Muscle of leg (tissue), 11 donors: ENCODE measurements around the gene PLA2G12A. TPM values are rescaled to one million over a fixed set of nuclear protein-coding genes. Genes with fewer than 3 reads are reported as not detected.
A peak's percentile ranks its signal among the peaks of the same experiment; 100 is the strongest.
"Not testable (repeated sequence)": the region's sequence is repeated elsewhere in the genome, so short reads cannot be mapped to it uniquely, and the experiment has no call there.

Experiments used
- DNase-seq: peaks from one replicate; pipeline ENCODE4 v3.0.0; 2013
- H3K27ac ChIP-seq: one replicate; pipeline ENCODE4 v1.5.1; 2013; ENCODE audit warnings: mild to moderate bottlenecking, low read length, control low read depth
- H3K27me3 ChIP-seq: one replicate; pipeline ENCODE4 v1.6.1; 2013; ENCODE audit warnings: low read length; ENCODE audit not compliant: control insufficient read depth, insufficient read depth
- H3K36me3 ChIP-seq: one replicate; pipeline ENCODE4 v1.6.1; 2013; ENCODE audit warnings: low read length; ENCODE audit not compliant: control insufficient read depth, insufficient read depth
- H3K4me1 ChIP-seq: one replicate; pipeline ENCODE4 v1.6.1; 2013; ENCODE audit warnings: low read length; ENCODE audit not compliant: control insufficient read depth, insufficient read depth
- H3K4me3 ChIP-seq: one replicate; pipeline ENCODE4 v1.5.1; 2013; ENCODE audit warnings: low read length, control low read depth
- H3K9me3 ChIP-seq: replicated peaks from 2 replicates; pipeline ENCODE4 v1.6.1; 2013; ENCODE audit warnings: low read depth, low read length; ENCODE audit not compliant: control insufficient read depth
- WGBS: methylation state at CpG from one replicate; pipeline ENCODE4 v1.1.5; 2013; ENCODE audit warnings: missing lambda C conversion rate; ENCODE audit not compliant: insufficient coverage; 5-methylcytosine and 5-hydroxymethylcytosine counted together
- polyA plus RNA-seq, 8 donors: library from polyadenylated mRNA; unstranded; fragments of 120-200 nt; gene quantifications; one replicate each; pipeline versions ENCODE4 v1.2.1 to v1.2.3, GENCODE V29; 2013; ENCODE audit warnings: inconsistent platforms in 1 of 8, low replicate concordance in 1 of 8; ENCODE audit not compliant: insufficient read length in 8 of 8, insufficient read depth in 1 of 8
- total RNA-seq: library from RNA; stranded (reverse); fragments of 120-200 nt; gene quantifications from one replicate; pipeline ENCODE4 v1.2.4, GENCODE V29; 2013

Gene PLA2G12A
- total and polyA plus RNA-seq, 9 donors, result 9.8 to 17.3 (median 13.5) TPM

- Histone ChIP-seq H3K27ac (no peak overlapping the region), H3K4me1 (no peaks in the 10 kb centered on the region), H3K4me3 (no peak overlapping the region), H3K27me3 (no peaks in the 10 kb centered on the region), H3K9me3 (no peaks in the 10 kb centered on the region), H3K36me3 (no peaks in the 10 kb centered on the region)
- peak; percentile 22 for DNase-seq
- 53% methylated on average over 2 of the region's 6 CpGs for WGBS
Observed at GRCh38 chr4:109683621-109684253, 46.1 kb downstream of the PLA2G12A start.

GRCh38 chr4:109682875-109683274, 47.0 kb downstream of the PLA2G12A start:
- no peaks in the 10 kb centered on the region for H3K27me3 ChIP-seq
- no peaks in the 10 kb centered on the region for H3K36me3 ChIP-seq
- no peaks in the 10 kb centered on the region for H3K9me3 ChIP-seq
- no peak overlapping the region for H3K4me3 ChIP-seq
- H3K27ac ChIP-seq, result no peak overlapping the region
- no peak for DNase-seq
- 100% methylated on average over 1 of the region's 2 CpGs for WGBS
- no peaks in the 10 kb centered on the region for H3K4me1 ChIP-seq

GRCh38 chr4:109678925-109679324, 50.9 kb downstream of the PLA2G12A start:
- WGBS, result 95% methylated on average over 6 of the region's 14 CpGs
- not testable (repeated sequence) for H3K27ac ChIP-seq, DNase-seq

GRCh38 chr4:109678472-109678871, 51.4 kb downstream of the PLA2G12A start:
- H3K4me3 ChIP-seq, H3K27ac ChIP-seq, H3K27me3 ChIP-seq, DNase-seq, H3K36me3 ChIP-seq, H3K9me3 ChIP-seq, H3K4me1 ChIP-seq: not testable (repeated sequence)
- WGBS, result 96% methylated on average over 21 of the region's 28 CpGs

More at GRCh38 chr4:109678925-109679324, 50.9 kb downstream of the PLA2G12A start:
- not testable (repeated sequence) for H3K27me3 ChIP-seq, H3K9me3 ChIP-seq, H3K36me3 ChIP-seq, H3K4me3 ChIP-seq, H3K4me1 ChIP-seq

- no peaks in the 10 kb centered on the region for H3K36me3 ChIP-seq
- H3K4me3 ChIP-seq, result no peak overlapping the region
- DNase-seq, result no peak
- H3K9me3 ChIP-seq, result no peaks in the 10 kb centered on the region
- WGBS, result no CpG with 5 or more reads among the region's 1 CpG
- H3K27ac ChIP-seq, result no peak overlapping the region
- no peaks in the 10 kb centered on the region for H3K27me3 ChIP-seq
- no peaks in the 10 kb centered on the region for H3K4me1 ChIP-seq
Observed at GRCh38 chr4:109676886-109677285, 53.0 kb downstream of the PLA2G12A start.

- 92% methylated on average over 1 of the region's 1 CpG for WGBS
- H3K4me1 ChIP-seq, result no peaks in the 10 kb centered on the region
- H3K36me3 ChIP-seq, result no peaks in the 10 kb centered on the region
- H3K27ac ChIP-seq, result no peak overlapping the region
- no peak for DNase-seq
- no peaks in the 10 kb centered on the region for H3K9me3 ChIP-seq
- no peak overlapping the region for H3K4me3 ChIP-seq
- no peaks in the 10 kb centered on the region for H3K27me3 ChIP-seq
Observed at GRCh38 chr4:109675843-109676242, 54.0 kb downstream of the PLA2G12A start.

GRCh38 chr4:109675181-109675580, 54.7 kb downstream of the PLA2G12A start:
- Histone ChIP-seq H3K4me1 (no peaks in the 10 kb centered on the region), H3K4me3 (no peak overlapping the region), H3K36me3 (no peaks in the 10 kb centered on the region), H3K27ac (no peak overlapping the region), H3K9me3 (no peaks in the 10 kb centered on the region), H3K27me3 (no peaks in the 10 kb centered on the region)
- DNase-seq, result no peak
- WGBS, result 64% methylated on average over 3 of the region's 3 CpGs

- H3K4me1 ChIP-seq, result no peaks in the 10 kb centered on the region
- no CpG with 5 or more reads among the region's 1 CpG for WGBS
- H3K4me3 ChIP-seq, result no peak overlapping the region
Observed at GRCh38 chr4:109673303-109673702, 56.6 kb downstream of the PLA2G12A start.

GRCh38 chr4:109672169-109672930, 57.5 kb downstream of the PLA2G12A start:
- Histone ChIP-seq H3K4me3 (no peak overlapping the region), H3K27me3 (no peaks in the 10 kb centered on the region), H3K27ac (no peak overlapping the region), H3K4me1 (no peaks in the 10 kb centered on the region), H3K36me3 (no peaks in the 10 kb centered on the region), H3K9me3 (no peaks in the 10 kb centered on the region)
- DNase-seq, result no peak

More at GRCh38 chr4:109673303-109673702, 56.6 kb downstream of the PLA2G12A start:
- Histone ChIP-seq H3K36me3 (no peaks in the 10 kb centered on the region), H3K27ac (no peak overlapping the region), H3K9me3 (no peaks in the 10 kb centered on the region), H3K27me3 (no peaks in the 10 kb centered on the region)
- DNase-seq, result no peak

GRCh38 chr4:109671350-109671749, 58.5 kb downstream of the PLA2G12A start:
- Histone ChIP-seq H3K27me3 (no peaks in the 10 kb centered on the region), H3K4me1 (no peaks in the 10 kb centered on the region), H3K9me3 (no peaks in the 10 kb centered on the region), H3K36me3 (no peaks in the 10 kb centered on the region), H3K27ac (no peak overlapping the region), H3K4me3 (no peak overlapping the region)
- no peak for DNase-seq
